Small intestine (tissue), 7 donors: ENCODE measurements around the gene AGPAT4. TPM values are rescaled to one million over a fixed set of nuclear protein-coding genes. Genes with fewer than 3 reads are reported as not detected.

ENCODE experiments used
- DNase-seq, 2 donors: peaks; one replicate each; pipeline versions ENCODE4 v3.0.0 to v3.0.0-alpha.2; 2013
- FAIRE-seq: peaks from 2 replicates; lab custom pipeline; 2012; peaks lifted over from hg19 to GRCh38; lab: Jason Lieb, UNC
- H3K27ac ChIP-seq, 3 donors: one replicate each; pipeline ENCODE4 v1.5.1; 2013; ENCODE audit warnings: low read length in 2 of 3, mild to moderate bottlenecking in 2 of 3, control low read depth in 1 of 3, inconsistent platforms in 1 of 3, low read depth in 1 of 3, moderate library complexity in 1 of 3
- H3K27me3 ChIP-seq, 3 donors: one replicate each; pipeline ENCODE4 v1.6.1; 2013; ENCODE audit warnings: low read length in 3 of 3, inconsistent platforms in 1 of 3; ENCODE audit not compliant: control insufficient read depth in 3 of 3, insufficient read depth in 3 of 3
- H3K36me3 ChIP-seq, 3 donors: one replicate each; pipeline ENCODE4 v1.6.1; 2013; ENCODE audit warnings: low read length in 3 of 3, inconsistent platforms in 1 of 3, low read depth in 1 of 3, mild to moderate bottlenecking in 1 of 3, moderate library complexity in 1 of 3; ENCODE audit not compliant: control insufficient read depth in 3 of 3, insufficient read depth in 2 of 3
- H3K4me1 ChIP-seq, 3 donors: one replicate each; pipeline ENCODE4 v1.6.1; 2013; ENCODE audit warnings: low read length in 2 of 3, inconsistent platforms in 1 of 3, low read depth in 1 of 3, mild to moderate bottlenecking in 1 of 3, moderate library complexity in 1 of 3; ENCODE audit not compliant: control insufficient read depth in 3 of 3, insufficient read depth in 2 of 3
- H3K4me3 ChIP-seq, 3 donors: one replicate each; pipeline ENCODE4 v1.5.1; 2013; ENCODE audit warnings: low read length in 3 of 3, control low read depth in 1 of 3, inconsistent platforms in 1 of 3, low read depth in 1 of 3, mild to moderate bottlenecking in 1 of 3, moderate library complexity in 1 of 3
- H3K9me3 ChIP-seq, 2 donors: one replicate each; pipeline ENCODE4 v1.6.1; 2013; ENCODE audit warnings: low read depth in 1 of 2, low read length in 1 of 2; ENCODE audit not compliant: control insufficient read depth in 2 of 2, insufficient read depth in 1 of 2
- WGBS, 3 donors: extraction: QIAGEN DNeasy Blood & Tissue Kit; methylation state at CpG; one replicate each; pipeline ENCODE4 v1.1.7; 2013; 5-methylcytosine and 5-hydroxymethylcytosine counted together
- polyA plus RNA-seq, 4 donors: library from polyadenylated mRNA; stranded (reverse) in 3 of 4; unstranded in 1 of 4; fragments of 200-250 nt in 3 of 4; fragments of 120-200 nt in 1 of 4; gene quantifications; one replicate each; pipeline versions ENCODE4 v1.2.1 to v1.2.3, GENCODE V29; 2013
- donor health status: healthy with polysubstance abuse.
- donor health status: control.
- donor health status: control.
- donor health status: Bipolar disorder and iron deficiency.
- donor health status: healthy.

AGPAT4 gene
- polyA plus RNA-seq, 4 donors = 1.6 to 2.3 TPM; not detected in 2

DNA sequence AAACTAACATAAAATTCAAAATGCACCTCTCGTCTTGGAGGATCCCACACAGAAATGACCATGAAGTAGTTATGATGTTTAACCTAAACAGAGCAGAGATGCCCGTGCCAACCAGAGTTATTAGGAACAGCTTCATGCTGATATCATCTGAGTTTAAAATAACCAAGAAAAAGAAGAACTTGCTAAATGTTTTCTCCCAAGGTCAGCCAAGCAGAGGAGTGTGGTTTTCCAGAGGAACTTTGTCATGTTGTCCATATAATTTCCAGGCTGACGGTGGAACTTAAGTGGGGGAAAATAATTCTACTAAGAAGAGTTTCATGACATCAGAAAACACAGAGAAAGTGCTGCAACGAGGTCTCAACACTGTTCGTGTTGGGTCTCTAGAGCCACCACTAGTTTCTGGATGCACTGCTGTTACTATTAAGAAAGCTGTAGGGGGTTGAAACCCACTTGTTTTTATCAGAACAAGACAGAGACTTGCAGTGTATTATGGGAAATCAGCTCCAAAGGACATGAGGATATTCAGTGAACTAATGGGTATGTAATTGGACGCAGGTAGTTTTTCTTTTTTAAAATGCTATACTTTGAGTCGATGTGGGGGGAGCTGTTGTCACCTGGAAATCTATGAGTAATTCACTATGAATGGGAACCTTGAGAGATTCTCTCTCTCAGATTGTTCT, 5.2 kb downstream of the AGPAT4 start:
- no peak overlapping the region for H3K27ac ChIP-seq
- no peaks in the 10 kb centered on the region for H3K36me3 ChIP-seq
- H3K9me3 ChIP-seq = no peaks in the 10 kb centered on the region
- H3K4me1 ChIP-seq = peaks cover 0 to 4% (median 0%) of the 10 kb centered on the region in 3 donors
- no peak overlapping the region for H3K4me3 ChIP-seq
- DNase-seq = no peak
- peaks cover 0 to 3% (median 0%) of the 10 kb centered on the region in 3 donors for H3K27me3 ChIP-seq
- WGBS, 3 donors = 80 to 85% (median 82%) methylated on average over 7 of the region's 7 CpGs
- FAIRE-seq = no peak

DNA sequence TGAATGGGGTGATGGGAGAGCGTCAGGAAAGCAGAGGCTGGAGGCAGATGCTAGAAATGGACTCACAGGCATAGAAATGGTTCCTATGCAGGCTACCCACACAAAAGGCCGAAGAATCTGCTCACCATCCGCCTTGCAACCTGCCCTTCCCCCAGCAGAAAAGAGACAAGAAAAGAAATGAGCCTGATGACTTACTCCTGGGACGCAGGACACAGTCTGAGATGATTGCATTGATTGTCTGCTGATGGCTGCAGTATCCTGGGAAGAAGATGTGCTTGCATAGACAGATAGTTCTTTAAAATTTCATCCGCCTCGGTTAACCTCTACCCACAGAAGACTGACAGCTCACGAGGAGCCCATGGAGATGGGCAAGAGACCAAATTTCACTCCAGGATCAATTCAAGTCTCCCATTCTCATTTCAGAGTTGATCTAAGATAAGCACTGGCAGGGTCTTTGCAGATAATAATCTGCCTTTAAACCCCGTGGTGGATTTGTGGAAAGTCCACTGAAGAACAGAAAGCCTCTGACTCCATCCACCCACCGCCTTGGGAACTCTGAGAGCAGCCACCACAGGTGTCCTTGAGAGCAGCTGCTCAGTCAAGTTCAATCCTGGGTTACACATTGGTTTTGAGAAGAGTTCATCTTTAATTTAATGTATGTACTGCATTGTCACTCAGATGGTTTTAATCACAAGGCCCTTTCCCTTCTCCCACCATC, 7.2 kb downstream of the AGPAT4 start:
- H3K27me3 ChIP-seq = peaks cover 0 to 3% (median 0%) of the 10 kb centered on the region in 3 donors
- no peak for FAIRE-seq
- WGBS, 3 donors = 73 to 87% (median 78%) methylated on average over 9 of the region's 9 CpGs

DNA sequence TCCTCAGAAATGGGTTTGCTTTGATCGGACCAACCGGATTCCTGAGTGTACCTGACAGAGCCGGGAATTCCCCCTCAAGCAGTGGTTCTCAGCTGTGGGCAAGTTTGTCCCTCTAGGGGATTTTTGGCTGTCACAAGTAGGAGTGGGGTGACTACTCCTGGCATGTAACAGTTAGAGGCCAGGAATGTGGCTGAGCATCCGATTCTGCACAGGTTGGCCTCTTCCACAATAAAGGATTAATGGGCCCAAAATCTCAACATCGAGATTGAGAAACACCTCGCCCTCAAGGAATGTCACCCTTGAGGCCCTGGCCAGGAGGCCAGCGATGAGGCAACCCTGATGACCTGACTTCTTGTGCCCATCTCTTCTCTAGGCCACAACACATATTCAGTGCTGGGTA, 7.9 kb downstream of the AGPAT4 start:
- Histone ChIP-seq H3K4me1 (no peaks in the 10 kb centered on the region), H3K27ac (no peak overlapping the region), H3K36me3 (peaks cover 0 to 2% (median 0%) of the 10 kb centered on the region in 3 donors), H3K4me3 (no peak overlapping the region), H3K27me3 (no peaks in the 10 kb centered on the region), H3K9me3 (no peaks in the 10 kb centered on the region)
- FAIRE-seq = no peak
- DNase-seq = no peak
- WGBS, 3 donors = 83 to 88% (median 85%) methylated on average over 7 of the region's 7 CpGs

More for the DNA sequence above, 7.2 kb downstream of the AGPAT4 start:
- Histone ChIP-seq H3K36me3 (peaks cover 0 to 2% (median 0%) of the 10 kb centered on the region in 3 donors), H3K9me3 (no peaks in the 10 kb centered on the region), H3K4me3 (no peak overlapping the region), H3K4me1 (no peaks in the 10 kb centered on the region), H3K27ac (no peak overlapping the region)
- no peak for DNase-seq

DNA sequence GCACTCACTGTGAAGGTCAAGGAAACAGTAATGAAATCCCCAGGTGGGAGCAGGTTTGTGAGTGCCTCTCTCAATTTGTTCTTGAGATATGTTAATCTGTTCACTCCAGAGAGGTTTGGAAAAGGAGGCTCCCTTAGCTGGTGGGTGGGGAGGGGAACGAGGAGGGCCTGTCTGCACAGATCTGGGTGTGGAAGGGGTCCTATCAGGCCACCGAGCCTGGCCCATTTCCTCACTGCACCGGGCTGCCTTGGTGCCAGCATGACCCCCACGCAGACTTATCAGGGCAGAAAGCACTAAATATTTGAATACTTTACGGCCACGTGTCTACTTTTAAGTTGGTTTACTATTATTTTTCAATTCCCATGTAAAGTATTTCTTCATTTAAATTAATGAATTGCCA, 8.3 kb downstream of the AGPAT4 start:
- H3K27me3 ChIP-seq = no peaks in the 10 kb centered on the region
- H3K4me3 ChIP-seq = no peak overlapping the region
- WGBS, 3 donors = 77 to 87% (median 78%) methylated on average over 6 of the region's 6 CpGs
- H3K4me1 ChIP-seq = no peaks in the 10 kb centered on the region
- FAIRE-seq (no peak), DNase-seq (no peak)
- no peaks in the 10 kb centered on the region for H3K9me3 ChIP-seq
- H3K36me3 ChIP-seq = peaks cover 0 to 4% (median 0%) of the 10 kb centered on the region in 3 donors
- no peak overlapping the region for H3K27ac ChIP-seq

DNA sequence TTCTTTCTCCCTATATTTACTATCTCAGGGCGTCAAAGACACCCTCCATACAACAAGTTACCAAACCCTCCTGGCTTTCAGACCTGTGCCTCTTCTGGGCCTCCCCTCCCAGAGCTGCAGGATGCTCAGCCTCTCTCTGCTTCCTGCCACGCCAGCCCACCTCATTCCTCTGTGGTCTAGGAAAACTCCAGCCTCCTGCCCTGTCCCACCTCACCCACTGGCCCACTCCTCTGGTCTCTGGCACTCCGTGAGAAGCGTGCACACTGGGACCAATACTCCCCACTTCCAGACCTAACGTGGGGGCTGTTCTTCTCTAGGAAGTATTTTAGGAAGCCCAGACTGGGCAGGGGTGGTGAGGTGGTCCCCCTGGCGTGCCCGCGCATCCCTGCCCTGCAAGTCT, 9.7 kb downstream of the AGPAT4 start:
- Histone ChIP-seq H3K27ac (no peak overlapping the region), H3K36me3 (peaks cover 0 to 4% (median 2%) of the 10 kb centered on the region in 3 donors), H3K4me1 (no peaks in the 10 kb centered on the region), H3K4me3 (no peak overlapping the region), H3K27me3 (no peaks in the 10 kb centered on the region), H3K9me3 (no peaks in the 10 kb centered on the region)
- DNase-seq (no peak), FAIRE-seq (no peak)
- WGBS, 3 donors = 83 to 93% (median 89%) methylated on average over 8 of the region's 8 CpGs

DNA sequence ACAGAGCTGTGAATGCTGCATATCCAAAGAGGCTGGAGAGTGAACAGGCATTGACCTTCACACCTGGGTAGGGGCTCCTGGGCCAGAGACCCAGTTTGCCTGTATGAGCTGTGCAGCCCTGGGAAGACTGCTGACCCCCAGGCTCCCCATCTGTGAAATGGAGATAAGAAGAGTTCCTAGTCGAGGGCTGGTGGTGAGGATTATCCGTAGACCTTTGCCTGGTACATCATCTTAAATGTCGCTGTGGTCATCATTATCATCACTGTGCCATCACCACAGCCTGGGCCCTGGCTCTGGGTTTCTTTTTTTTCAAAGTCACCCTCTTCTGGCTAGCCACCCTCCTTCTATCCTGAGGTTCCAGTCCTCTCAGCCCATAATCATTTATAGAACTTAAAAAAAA, 12.0 kb downstream of the AGPAT4 start:
- H3K4me1 ChIP-seq = no peaks in the 10 kb centered on the region
- H3K27ac ChIP-seq = no peak overlapping the region
- no peak overlapping the region for H3K4me3 ChIP-seq
- FAIRE-seq = no peak
- 82 to 90% (median 88%) methylated on average over 3 of the region's 3 CpGs for WGBS, 3 donors
- no peaks in the 10 kb centered on the region for H3K9me3 ChIP-seq
- no peak for DNase-seq
- H3K36me3 ChIP-seq = peaks cover 0 to 4% (median 2%) of the 10 kb centered on the region in 3 donors
- H3K27me3 ChIP-seq = no peaks in the 10 kb centered on the region

DNA sequence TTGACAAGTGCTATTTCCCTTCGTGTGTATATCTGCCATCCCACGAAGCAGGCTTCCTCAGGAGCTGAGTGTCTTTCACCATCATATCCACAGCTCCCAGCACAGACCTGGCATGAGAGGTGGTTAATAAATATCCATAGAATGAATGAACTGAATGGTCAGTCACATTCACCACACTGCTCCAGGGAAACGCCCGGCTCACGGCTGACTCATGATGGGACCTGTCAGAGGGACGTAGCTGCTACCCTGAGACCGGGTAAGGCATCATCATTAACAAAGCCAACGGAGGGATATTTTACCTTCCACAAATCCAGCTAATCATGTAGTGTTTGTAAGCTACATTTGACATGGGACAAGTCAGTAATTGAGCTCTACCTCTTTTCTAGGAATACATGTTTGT, 12.5 kb downstream of the AGPAT4 start:
- H3K27me3 ChIP-seq = no peaks in the 10 kb centered on the region
- 69 to 83% (median 81%) methylated on average over 8 of the region's 8 CpGs for WGBS, 3 donors
- H3K4me1 ChIP-seq = no peaks in the 10 kb centered on the region
- FAIRE-seq (no peak), DNase-seq (no peak)
- H3K9me3 ChIP-seq = no peaks in the 10 kb centered on the region
- H3K4me3 ChIP-seq = no peak overlapping the region
- no peak overlapping the region for H3K27ac ChIP-seq
- peaks cover 0 to 4% (median 2%) of the 10 kb centered on the region in 3 donors for H3K36me3 ChIP-seq

DNA sequence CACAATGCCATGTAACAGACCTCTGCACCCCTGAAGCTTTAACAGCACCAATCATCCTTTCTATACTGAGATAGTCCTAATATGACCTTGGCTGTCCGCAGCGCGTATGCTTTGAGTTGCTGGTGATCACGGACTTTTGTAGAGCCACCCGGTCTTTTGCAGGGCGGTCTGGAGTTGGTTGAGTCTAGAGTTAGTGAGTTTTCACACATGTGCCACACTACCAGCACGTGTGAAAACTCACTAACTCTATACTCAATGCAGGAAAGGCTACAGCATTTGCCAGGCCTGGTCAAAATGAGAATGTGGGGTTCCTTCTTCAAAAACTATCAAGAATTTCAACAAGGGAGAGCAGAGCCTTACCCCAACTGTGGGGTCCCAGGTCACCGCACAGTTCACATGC, 14.6 kb downstream of the AGPAT4 start:
- no peak for DNase-seq
- H3K4me1 ChIP-seq = no peaks in the 10 kb centered on the region
- no peak overlapping the region for H3K4me3 ChIP-seq
- H3K9me3 ChIP-seq = no peaks in the 10 kb centered on the region
- FAIRE-seq = no peak
- peaks cover 0 to 4% (median 2%) of the 10 kb centered on the region in 3 donors for H3K36me3 ChIP-seq
- 85 to 95% (median 92%) methylated on average over 8 of the region's 8 CpGs for WGBS, 3 donors
- no peak overlapping the region for H3K27ac ChIP-seq
- no peaks in the 10 kb centered on the region for H3K27me3 ChIP-seq
